HG03378 (cell line): ENCODE measurements around the gene HTR6.
"Not testable (repeated sequence)": the region's sequence is repeated elsewhere in the genome, so short reads cannot be mapped to it uniquely, and the experiment has no call there.

ENCODE experiments used
- ATAC-seq: cut with Tn5 transposase; IDR thresholded peaks from one replicate; pipeline ENCODE4 v1.9.1; 2021; ENCODE audit warnings: mild to moderate bottlenecking, moderate library complexity; ENCODE audit not compliant: unreplicated experiment

HTR6 gene

DNA sequence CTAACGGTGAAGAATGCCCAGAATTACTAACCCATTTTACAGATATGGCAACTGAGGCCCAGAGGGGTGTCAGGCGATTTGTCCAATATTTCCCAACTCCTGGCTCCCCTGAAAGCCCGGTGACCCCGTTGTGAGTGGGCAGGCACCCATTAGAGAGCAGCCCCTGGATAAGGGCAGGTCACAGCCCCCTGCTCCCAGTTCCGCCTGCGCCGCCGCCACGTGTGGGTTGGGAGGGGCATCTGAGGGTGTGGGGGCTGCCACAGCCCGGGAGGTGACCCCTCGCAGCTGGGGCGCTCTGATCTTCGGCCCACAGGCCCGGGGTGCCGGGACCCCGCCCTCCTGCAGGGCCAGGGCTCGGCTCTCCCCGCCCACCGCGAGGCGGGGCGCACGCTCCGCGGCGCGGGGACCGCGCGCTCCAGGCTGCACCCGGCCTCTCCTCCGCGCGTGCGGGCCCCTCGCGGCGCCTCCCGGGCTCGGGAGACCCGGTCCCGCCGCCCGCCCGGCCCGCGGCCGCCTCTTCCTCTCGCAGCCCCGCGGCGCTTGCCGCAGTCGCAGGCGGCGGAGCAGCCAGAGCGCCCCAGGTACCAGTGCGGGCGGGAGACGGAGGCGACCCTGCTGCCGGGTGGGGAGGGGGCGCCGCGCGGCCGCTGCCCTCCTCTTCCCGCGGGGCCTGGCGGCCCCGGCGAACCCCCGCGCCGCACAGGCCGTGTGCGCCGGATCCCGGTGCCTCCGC is at the start of gene HTR6:
Gene HTR6 (plus strand): TSS at position 423 of the 733 bp plus-strand sequence. CDS start 879 bp downstream, outside the sequence.
- no peak for ATAC-seq

DNA sequence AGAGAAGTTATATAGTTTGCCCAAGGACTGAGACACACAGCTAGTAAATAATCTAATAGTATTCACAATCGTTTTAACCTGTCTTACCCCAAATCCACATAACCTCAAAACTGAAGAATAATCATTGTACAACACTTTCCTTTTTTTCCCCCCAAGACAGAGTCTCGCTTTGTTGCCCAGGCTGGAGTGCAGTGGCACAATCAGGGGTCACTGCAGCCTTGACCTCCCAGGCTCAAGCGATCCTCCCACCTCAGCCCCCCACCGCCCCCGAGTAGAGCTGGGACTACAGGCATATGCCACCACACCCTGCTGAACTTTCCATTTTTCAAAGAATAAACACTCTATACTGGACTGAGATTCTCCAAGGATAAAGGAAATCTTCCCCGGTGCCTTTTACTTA is 49.2 kb upstream of the HTR6 start:
- no peak for ATAC-seq

- no peak for ATAC-seq
Observed at GRCh38 chr1:19616489-19616888, 48.2 kb upstream of the HTR6 start.

DNA sequence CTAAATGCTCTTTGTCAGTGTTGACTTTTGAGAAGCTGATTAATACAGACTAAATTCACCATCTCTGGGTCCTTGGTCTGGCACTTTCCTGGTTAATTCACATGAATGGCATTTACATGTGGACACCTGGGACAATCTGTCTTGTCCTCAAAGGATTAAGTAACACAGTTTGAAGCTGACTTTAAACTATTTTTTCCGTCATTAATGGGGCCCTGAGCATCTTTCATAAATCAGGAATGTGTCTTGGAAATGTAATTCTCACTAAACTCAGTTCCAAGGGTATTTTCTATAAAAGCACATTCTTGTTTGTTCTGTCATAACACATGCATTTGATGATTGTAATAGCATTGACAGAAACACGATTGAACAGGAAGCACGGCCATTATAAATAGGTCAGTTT is 47.3 kb upstream of the HTR6 start:
- ATAC-seq: no peak

GRCh38 chr1:19618428-19618827 is 46.2 kb upstream of the HTR6 start:
- ATAC-seq: no peak

GRCh38 chr1:19619697-19620384 is 44.8 kb upstream of the HTR6 start:
- ATAC-seq: no peak

- ATAC-seq: no peak
Observed at GRCh38 chr1:19620786-19621185, 43.9 kb upstream of the HTR6 start.

- ATAC-seq: no peak
Observed at GRCh38 chr1:19621274-19621950, 43.3 kb upstream of the HTR6 start.

DNA sequence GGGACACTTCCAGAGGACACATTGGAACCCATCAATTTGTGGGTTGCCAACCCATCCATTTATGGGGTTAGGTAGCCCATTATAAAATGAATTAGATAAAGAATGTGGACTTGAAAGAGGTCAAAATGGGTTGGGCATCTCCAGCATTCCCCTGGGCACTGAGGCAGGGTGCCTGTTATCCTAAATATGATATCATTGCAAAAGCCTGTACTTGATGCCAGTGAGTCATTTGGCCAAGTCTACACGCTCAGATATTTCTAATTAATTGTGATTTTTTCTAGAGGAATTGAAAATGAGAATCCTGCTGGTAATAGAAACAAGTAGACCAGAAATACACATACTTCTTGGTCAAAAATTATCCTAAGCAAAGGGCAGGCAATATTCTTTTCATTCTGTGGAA is 42.5 kb upstream of the HTR6 start:
- no peak for ATAC-seq

- no peak for ATAC-seq
Observed at GRCh38 chr1:19623523-19623922, 41.2 kb upstream of the HTR6 start.

DNA sequence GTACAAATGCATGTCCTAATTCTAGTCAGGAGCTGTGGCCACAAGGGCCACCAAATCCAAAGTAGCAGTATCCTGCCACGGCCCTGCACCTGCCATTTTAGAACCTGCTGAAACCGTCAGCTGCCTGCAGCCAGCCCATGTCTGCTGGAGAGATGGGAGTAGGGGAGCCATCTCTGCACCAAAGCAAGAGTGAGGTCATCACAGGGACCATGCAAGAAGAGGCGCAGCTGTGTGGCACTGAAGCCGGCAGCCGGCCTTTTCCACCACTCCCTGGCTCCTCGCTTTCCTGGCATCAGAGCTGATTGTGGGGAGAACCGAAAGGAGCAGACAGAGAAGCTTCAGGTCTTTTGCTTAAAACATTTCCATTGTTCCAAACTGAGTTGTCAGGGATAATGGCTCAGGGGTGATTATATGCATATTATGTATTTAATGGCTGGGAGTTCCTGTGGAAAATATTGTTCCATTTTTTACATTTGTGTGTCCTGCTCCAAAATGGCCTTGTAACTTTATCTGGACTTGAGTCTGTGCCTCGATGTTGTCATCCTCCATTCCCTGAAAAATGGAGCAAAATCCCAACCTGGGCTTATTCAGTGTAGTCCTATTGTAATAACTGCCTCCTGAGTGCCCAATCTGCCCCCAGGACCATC is 39.3 kb upstream of the HTR6 start:
- ATAC-seq: no peak

DNA sequence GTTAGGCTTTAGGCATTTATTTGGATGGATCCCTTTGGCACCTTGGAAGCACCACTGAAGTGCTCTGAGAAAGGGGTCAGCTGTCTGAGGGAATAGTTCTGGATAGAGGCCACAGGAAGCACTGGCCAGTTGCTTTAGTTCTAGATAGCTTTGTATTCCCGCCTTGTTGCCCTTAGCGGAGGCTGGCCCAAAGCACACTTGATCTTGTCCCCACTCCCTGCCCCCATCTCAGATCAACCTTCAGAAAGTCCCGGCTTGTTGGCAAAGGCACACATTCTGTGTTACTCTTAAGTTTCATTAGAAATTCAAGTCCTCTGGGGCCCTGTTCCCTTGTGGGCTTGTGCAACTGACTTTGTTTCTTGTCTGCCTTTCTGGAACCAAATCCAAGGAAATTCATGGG is 35.8 kb upstream of the HTR6 start:
- ATAC-seq: no peak

DNA sequence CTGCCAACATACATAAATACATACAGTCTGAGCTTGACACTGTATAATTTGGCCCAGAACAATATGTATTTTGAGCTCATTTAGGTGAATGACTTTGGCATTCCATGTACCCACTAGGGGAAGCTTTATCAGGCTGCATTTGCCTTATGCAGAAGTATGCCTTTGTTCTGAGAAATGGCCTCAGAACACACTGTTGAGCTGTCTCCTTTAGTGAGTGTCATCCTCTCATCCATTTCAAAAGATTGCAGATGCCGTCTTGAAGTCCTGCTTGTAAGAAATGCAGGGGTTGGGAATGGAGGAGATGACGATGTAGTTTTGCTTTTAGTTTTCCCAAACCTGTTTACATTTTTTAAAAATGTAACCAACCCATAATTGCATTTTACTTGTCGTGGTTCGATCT is 35.3 kb upstream of the HTR6 start:
- ATAC-seq: no peak

- not testable (repeated sequence) for ATAC-seq
Observed at GRCh38 chr1:19630192-19630591, 34.5 kb upstream of the HTR6 start.

GRCh38 chr1:19630720-19631395 is 33.8 kb upstream of the HTR6 start:
- ATAC-seq: no peak

DNA sequence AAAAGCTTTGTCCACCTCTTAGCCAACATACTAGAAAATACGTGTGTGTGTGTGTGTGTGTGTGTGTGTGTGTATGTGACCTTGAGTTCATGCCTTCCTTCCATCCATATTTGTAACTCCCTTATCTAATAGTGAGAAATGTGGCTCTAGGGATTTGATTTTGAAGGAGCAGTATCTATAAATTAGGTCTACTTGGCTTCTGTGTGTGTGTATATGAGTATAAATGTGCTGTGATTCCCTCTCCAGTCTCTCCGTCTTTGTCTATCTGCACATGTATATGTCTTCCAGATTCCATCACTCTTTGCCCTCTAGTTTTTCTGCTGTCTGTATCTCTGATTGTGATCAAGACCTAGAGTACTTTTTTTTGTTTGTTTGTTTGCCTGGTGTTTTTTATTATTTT is 32.5 kb upstream of the HTR6 start:
- ATAC-seq: no peak

DNA sequence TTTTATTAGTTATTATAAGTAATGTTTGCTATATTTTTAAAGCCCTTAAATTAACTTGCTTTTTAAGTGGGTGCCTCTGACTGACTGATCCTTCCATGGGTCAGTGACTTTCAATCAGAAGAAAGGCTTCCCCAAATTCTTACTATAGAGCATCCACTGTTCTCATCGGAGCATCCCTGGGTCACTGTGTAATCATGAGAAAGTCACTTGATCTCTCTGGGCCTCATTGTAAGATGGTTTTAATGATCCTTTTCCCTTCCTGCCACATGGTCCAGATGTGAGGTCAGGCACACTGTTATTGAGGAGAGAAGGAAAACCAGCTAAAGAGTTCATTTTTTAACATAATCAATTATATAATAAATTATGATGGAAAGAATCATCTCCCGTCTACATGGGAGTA is 31.6 kb upstream of the HTR6 start:
- ATAC-seq: no peak

DNA sequence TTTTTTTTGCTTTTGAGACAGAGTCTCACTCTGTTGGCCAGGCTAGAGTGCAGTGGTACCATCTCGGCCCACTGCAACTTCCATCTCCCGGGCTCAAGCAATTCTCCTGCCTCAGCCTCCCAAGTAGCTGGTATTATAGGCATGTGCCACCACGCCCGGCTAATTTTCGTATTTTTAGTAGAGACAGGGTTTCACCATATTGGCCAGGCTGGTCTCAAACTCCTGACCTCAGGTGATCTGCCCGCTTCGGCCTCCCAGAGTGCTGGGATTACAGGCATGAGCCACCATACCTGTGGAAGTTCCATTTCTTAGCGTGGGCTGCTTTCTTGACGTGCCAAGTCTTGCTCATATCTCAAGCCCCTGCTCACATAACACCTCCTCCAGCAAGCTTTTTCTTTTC is 29.6 kb upstream of the HTR6 start:
- not testable (repeated sequence) for ATAC-seq

GRCh38 chr1:19635646-19636045 is 29.0 kb upstream of the HTR6 start:
- no peak for ATAC-seq

DNA sequence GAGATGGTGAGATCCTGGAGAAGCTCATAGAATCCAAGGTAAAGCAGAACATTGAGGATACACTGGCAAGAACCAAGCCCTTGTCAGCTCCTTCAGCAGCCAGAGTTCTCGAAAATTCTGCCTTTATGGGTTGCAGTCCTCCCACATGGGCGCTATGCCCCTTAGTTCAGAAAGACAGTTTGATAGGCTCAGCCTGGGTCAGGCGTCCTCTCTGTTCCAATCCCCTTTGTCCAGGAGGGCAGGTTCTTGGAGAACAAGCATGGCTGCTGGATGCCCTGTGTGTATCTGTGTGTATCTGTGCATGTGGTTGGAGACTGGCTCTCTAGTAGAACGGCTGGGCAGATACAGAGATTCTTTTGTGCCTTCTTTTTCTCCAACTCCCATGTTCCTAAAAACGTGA is 28.6 kb upstream of the HTR6 start:
- ATAC-seq: no peak

DNA sequence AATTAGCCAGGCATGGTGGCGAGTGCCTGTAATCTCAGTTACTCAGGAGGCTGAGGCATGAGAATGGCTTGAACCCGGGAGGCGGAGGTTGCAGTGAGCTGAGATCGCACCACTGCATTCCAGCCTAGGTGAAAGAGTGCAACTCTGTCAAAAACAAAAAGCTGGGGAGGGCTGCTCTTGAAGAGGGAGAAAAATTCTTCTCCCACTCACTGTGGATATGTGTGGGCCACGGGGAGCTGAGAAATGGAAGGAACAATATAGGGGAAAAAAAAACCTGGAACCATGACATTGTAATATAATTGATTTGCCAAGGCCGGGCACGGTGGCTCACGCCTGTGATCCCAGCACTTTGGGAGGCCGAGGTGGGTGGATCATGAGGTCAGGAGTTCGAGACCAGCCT is 27.9 kb upstream of the HTR6 start:
- ATAC-seq: not testable (repeated sequence)
